GM21528 (cell line): Measurements from ENCODE around the gene KRT12.
"Not testable (repeated sequence)": the region's sequence is repeated elsewhere in the genome, so short reads cannot be mapped to it uniquely, and the experiment has no call there.

Experiments used
- ATAC-seq: cut with Tn5 transposase; IDR thresholded peaks from one replicate; pipeline ENCODE4 v1.9.1; 2021; ENCODE audit warnings: mild to moderate bottlenecking, moderate library complexity; ENCODE audit not compliant: unreplicated experiment, low FRiP score

KRT12 gene

GRCh38 chr17:40818733-40819527, 48.1 kb downstream of the KRT12 start:
- peak; percentile 78 for ATAC-seq

- ATAC-seq, result peak; percentile 12
These were observed 48.7 kb downstream of the KRT12 start for GRCh38 chr17:40818343-40818732.

GRCh38 chr17:40817103-40817682, 49.8 kb downstream of the KRT12 start:
- no peak for ATAC-seq

- ATAC-seq, result no peak
These were observed 50.5 kb downstream of the KRT12 start for GRCh38 chr17:40816569-40816968.

- no peak for ATAC-seq
These were observed 51.6 kb downstream of the KRT12 start for GRCh38 chr17:40815381-40815780.

- not testable (repeated sequence) for ATAC-seq
These were observed 52.4 kb downstream of the KRT12 start for GRCh38 chr17:40814657-40815056.

GRCh38 chr17:40813804-40814203, 53.2 kb downstream of the KRT12 start:
- ATAC-seq, result no peak

GRCh38 chr17:40812639-40813038, 54.4 kb downstream of the KRT12 start:
- ATAC-seq, result no peak
